Pancreas (tissue), 10 donors: ENCODE measurements around the gene P2RY1. TPM values are rescaled to one million over a fixed set of nuclear protein-coding genes. Genes with fewer than 3 reads are reported as not detected.
A peak's percentile ranks its signal among the peaks of the same experiment; 100 is the strongest.

Experiments
- ATAC-seq, 4 donors: fragments of 200-7000 bp; cut with Tn5 transposase; one replicate each; pipeline versions ENCODE4 v1.8.0 to v1.9.1; 2020; ENCODE audit warnings: mild to moderate bottlenecking in 4 of 4, moderate library complexity in 4 of 4
- DNase-seq, 6 donors: peaks; one replicate each; pipeline ENCODE4 v3.0.0-alpha.2; 2020
- FAIRE-seq: peaks from 2 replicates; lab custom pipeline; 2012; peaks lifted over from hg19 to GRCh38; lab: Jason Lieb, UNC
- H3K27ac ChIP-seq, 4 donors: fragments of 200-600 bp; sonication (generic); 1 replicate in 3 of 4; 2 replicates in 1 of 4; pipeline versions ENCODE4 v1.5.0 to v1.8.0; 2020
- H3K27me3 ChIP-seq, 4 donors: fragments of 200-600 bp; one replicate each; pipeline ENCODE4 v1.8.0; 2021
- H3K36me3 ChIP-seq, 3 donors: fragments of 200-600 bp; sonication (generic) in 1 of 3; one replicate each; pipeline versions ENCODE4 v1.5.0 to v1.8.0; 2020 to 2021
- H3K4me1 ChIP-seq, 3 donors: fragments of 200-600 bp; one replicate each; pipeline ENCODE4 v1.8.0; 2021
- H3K4me3 ChIP-seq, 4 donors: fragments of 200-600 bp; sonication (generic) in 2 of 4; one replicate each; pipeline versions ENCODE4 v1.5.0 to v1.8.0; 2020 to 2021
- H3K9me3 ChIP-seq, 4 donors: fragments of 200-600 bp; one replicate each; pipeline ENCODE4 v1.8.0; 2021
- WGBS, 2 donors: extraction: QIAGEN DNeasy Blood & Tissue Kit; methylation state at CpG; one replicate each; pipeline ENCODE4 v1.1.7; 2013; 5-methylcytosine and 5-hydroxymethylcytosine counted together
- intact Hi-C, 3 donors: fragments of 100-400 bp; cut with DNase I; formaldehyde crosslinking; loops; one replicate each; pipeline versions ENCODE4 v1.11.1 to v1.14.2; 2022
- polyA plus RNA-seq, 2 donors: library from polyadenylated mRNA; stranded (reverse); fragments of 200-250 nt; gene quantifications; one replicate each; pipeline ENCODE4 v1.2.3, GENCODE V29; 2013
- total RNA-seq, 6 donors: library from RNA; stranded (reverse); fragmentation: NEBNext Ultra II Directional in 4 of 6; extraction: Animal tissue kit (Norgen Biotek cat#: 25700) in 4 of 6; gene quantifications; one replicate each; pipeline versions ENCODE4 v1.2.1 to v1.2.4, GENCODE V29; 2021 to 2023
- TF ChIP-seq, protein P1 (sequence below), 4 donors: fragments of 200-600 bp; sonication (generic) in 3 of 4; IDR thresholded peaks; one replicate each; pipeline versions ENCODE4 v1.5.0 to v1.8.0; 2021; ENCODE audit warnings: antibody characterized with exemption in 4 of 4
- donor health status: healthy with polysubstance abuse.
- donor health status: DM: no; HTN: no; CAD: no; lungs with moderate emphysema.
- donor health status: DM: no; HTN: no; CAD: no.
- donor health status: control.
- donor health status: control.
- donor health status: Bipolar disorder and iron deficiency.
- donor health status: DM: yes; HTN: yes; CAD: no.
- donor health status: DM: no; HTN: no; CAD: no.
- donor health status: DM: no; HTN: no; CAD: no.
- donor health status: DM: yes; HTN: yes; CAD: no.

The P2RY1 gene
- total and polyA plus RNA-seq, 8 donors = 1.6 to 15.1 (median 3.8) TPM

- Histone ChIP-seq H3K4me1 (no peaks in the 10 kb centered on the region), H3K27me3 (no peaks in the 10 kb centered on the region)
- peak; percentile 26 for FAIRE-seq
These were observed 40.2 kb downstream of the P2RY1 start for GRCh38 chr3:152874896-152875749.

DNA sequence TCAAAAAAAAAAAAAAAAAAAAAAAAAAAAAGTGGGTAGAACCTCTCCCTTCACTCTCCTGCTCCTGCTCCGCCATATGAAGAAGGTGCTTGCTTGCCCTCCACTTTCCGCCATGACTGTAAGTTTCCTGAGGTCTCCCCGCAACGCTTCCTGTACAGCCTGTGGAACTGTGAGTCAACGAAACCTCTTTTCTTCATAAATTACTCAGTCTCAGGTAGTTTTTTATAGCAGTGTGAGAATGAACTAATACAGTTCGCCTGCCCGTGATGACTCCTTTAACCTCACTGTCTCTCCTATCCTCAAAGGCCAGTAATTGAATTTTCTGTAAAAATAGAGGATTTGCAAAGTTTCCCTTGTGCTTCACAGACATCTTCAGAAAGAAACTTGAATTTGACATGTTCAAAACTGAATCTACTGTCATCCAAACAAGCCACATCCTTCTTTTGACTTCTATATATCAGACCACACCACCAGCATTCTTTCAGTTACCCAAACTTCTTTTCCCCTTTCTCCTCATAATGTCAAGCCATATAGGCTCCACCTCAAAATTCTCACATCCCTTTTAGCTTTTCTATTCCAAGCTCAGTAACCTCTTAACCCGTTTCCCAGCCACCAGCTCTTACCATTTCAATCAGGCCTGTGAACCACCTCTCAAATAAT, 44.3 kb downstream of the P2RY1 start:
- Histone ChIP-seq H3K9me3 (no peaks in the 10 kb centered on the region), H3K4me1 (no peaks in the 10 kb centered on the region), H3K36me3 (no peaks in the 10 kb centered on the region), H3K4me3 (no peak overlapping the region), H3K27me3 (no peaks in the 10 kb centered on the region), H3K27ac (no peak overlapping the region)
- DNase-seq (no peak), ATAC-seq (no peak), FAIRE-seq (no peak)
- WGBS, 2 donors = 80 to 85% methylated on average over 8 of the region's 8 CpGs
- TF ChIP-seq, protein P1, sequence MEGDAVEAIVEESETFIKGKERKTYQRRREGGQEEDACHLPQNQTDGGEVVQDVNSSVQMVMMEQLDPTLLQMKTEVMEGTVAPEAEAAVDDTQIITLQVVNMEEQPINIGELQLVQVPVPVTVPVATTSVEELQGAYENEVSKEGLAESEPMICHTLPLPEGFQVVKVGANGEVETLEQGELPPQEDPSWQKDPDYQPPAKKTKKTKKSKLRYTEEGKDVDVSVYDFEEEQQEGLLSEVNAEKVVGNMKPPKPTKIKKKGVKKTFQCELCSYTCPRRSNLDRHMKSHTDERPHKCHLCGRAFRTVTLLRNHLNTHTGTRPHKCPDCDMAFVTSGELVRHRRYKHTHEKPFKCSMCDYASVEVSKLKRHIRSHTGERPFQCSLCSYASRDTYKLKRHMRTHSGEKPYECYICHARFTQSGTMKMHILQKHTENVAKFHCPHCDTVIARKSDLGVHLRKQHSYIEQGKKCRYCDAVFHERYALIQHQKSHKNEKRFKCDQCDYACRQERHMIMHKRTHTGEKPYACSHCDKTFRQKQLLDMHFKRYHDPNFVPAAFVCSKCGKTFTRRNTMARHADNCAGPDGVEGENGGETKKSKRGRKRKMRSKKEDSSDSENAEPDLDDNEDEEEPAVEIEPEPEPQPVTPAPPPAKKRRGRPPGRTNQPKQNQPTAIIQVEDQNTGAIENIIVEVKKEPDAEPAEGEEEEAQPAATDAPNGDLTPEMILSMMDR (IDR thresholded peaks at IDR 0.05) = no peak
- intact Hi-C loops = no loop called here

More at GRCh38 chr3:152874896-152875749, 40.2 kb downstream of the P2RY1 start:
- no peak overlapping the region for H3K27ac ChIP-seq
- DNase-seq = no peak
- H3K4me3 ChIP-seq = no peak overlapping the region
- no peak for ATAC-seq
- no peaks in the 10 kb centered on the region for H3K36me3 ChIP-seq
- no peaks in the 10 kb centered on the region for H3K9me3 ChIP-seq
- TF ChIP-seq, protein P1 (IDR thresholded peaks at IDR 0.05) = no peak
- intact Hi-C loops = no loop called here

DNA sequence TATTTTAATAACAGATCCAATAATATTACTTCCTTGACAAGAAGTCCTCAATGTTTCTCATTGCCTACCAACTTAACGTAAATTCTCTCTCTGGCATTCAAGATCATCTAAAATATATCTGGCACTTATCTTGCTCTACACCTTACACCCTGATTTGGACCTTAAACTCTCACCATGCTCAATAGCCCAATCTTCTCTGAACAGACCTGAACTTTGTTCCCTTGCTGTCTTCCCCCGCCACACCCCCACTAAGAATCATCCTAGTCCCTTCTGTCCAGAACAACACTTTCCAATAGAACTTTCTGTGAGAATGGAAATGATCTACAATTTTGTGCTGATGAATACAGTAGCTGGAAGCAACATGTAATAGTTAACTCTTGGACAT, 44.9 kb downstream of the P2RY1 start:
- 38 to 54% methylated on average over 2 of the region's 2 CpGs for WGBS, 2 donors
- intact Hi-C loops = no loop called here
- H3K4me3 ChIP-seq = no peak overlapping the region
- no peak for FAIRE-seq
- H3K9me3 ChIP-seq = no peaks in the 10 kb centered on the region
- H3K4me1 ChIP-seq = no peaks in the 10 kb centered on the region
- no peaks in the 10 kb centered on the region for H3K36me3 ChIP-seq
- H3K27me3 ChIP-seq = no peaks in the 10 kb centered on the region
- ATAC-seq = no peak
- TF ChIP-seq, protein P1 (IDR thresholded peaks at IDR 0.05) = no peak
- no peak overlapping the region for H3K27ac ChIP-seq
- DNase-seq = no peak

- DNase-seq = no peak
- no peaks in the 10 kb centered on the region for H3K36me3 ChIP-seq
- 21 to 29% methylated on average over 1 of the region's 1 CpG for WGBS, 2 donors
- H3K4me3 ChIP-seq = no peak overlapping the region
- FAIRE-seq = no peak
- H3K4me1 ChIP-seq = no peaks in the 10 kb centered on the region
- TF ChIP-seq, protein P1 (IDR thresholded peaks at IDR 0.05) = no peak
- peaks cover 0 to 6% (median 0%) of the 10 kb centered on the region in 4 donors for H3K27me3 ChIP-seq
- no peaks in the 10 kb centered on the region for H3K9me3 ChIP-seq
- no peak for ATAC-seq
- no peak overlapping the region for H3K27ac ChIP-seq
- intact Hi-C loops = no loop called here
These were observed 50.1 kb downstream of the P2RY1 start for GRCh38 chr3:152885076-152885475.
